PC-3 (cell line): ENCODE results near the gene MRPS27. TPM values are rescaled to one million over a fixed set of nuclear protein-coding genes. Genes with fewer than 3 reads are reported as not detected.

ENCODE experiments used
- ATAC-seq: fragments of 200-7000 bp; cut with Tn5 transposase; 2 replicates; pipeline ENCODE4 v1.9.1; 2020; ENCODE audit warnings: mild to moderate bottlenecking, moderate library complexity
- BruUV-seq: library from RNA; stranded (reverse); fragments of 400-500 nt; replicated peaks from 2 replicates; lab custom pipeline; 2021; lab: Mats Ljungman, UMichigan
- CTCF ChIA-PET: fragments of 300-600 bp; sonication (Branson Sonifier 250); formaldehyde crosslinking; loops from one replicate; lab custom pipeline; 2022; ENCODE audit warnings: antibody characterized with exemption; lab: Charles Lee
- POLR2A ChIA-PET: fragments of 300-600 bp; sonication (Branson Sonifier 250); formaldehyde crosslinking; loops from one replicate; lab custom pipeline; 2022; ENCODE audit warnings: antibody characterized with exemption; ENCODE audit not compliant: unreplicated experiment; lab: Charles Lee
- DNase-seq: peaks from one replicate; pipeline ENCODE4 v3.0.0-alpha.2; 2015
- H2AFZ ChIP-seq: fragments of 300-600 bp; sonication (generic); 2 replicates; pipeline ENCODE4 v1.6.0; 2016; ENCODE audit warnings: antibody characterized with exemption, low read length
- H3F3A ChIP-seq: fragments of 300-600 bp; sonication (generic); one replicate; pipeline ENCODE4 v1.6.0; 2017; ENCODE audit warnings: antibody characterized with exemption, low read length, control low read depth, mild to moderate bottlenecking; ENCODE audit not compliant: unreplicated experiment
- H3K27ac ChIP-seq: fragments of 300-600 bp; sonication (generic); 2 replicates; pipeline ENCODE4 v1.5.1; 2016; ENCODE audit warnings: mild to moderate bottlenecking, low read length
- H3K27me3 ChIP-seq: fragments of 300-600 bp; sonication (generic); 2 replicates; pipeline ENCODE4 v1.6.1; 2016; ENCODE audit warnings: low read length, mixed read lengths
- H3K36me3 ChIP-seq: fragments of 300-600 bp; sonication (generic); 2 replicates; pipeline ENCODE4 v1.6.1; 2016; ENCODE audit warnings: low read depth, mixed run types, low read length, mixed read lengths
- H3K4me1 ChIP-seq: fragments of 300-600 bp; sonication (generic); 2 replicates; pipeline ENCODE4 v1.5.1; 2016; ENCODE audit warnings: low read length; ENCODE audit not compliant: insufficient read depth
- H3K4me2 ChIP-seq: fragments of 300-600 bp; sonication (generic); 2 replicates; pipeline ENCODE4 v1.6.0; 2016; ENCODE audit warnings: low read length
- H3K4me3 ChIP-seq: fragments of 300-600 bp; sonication (generic); 2 replicates; pipeline ENCODE4 v1.5.1; 2016; ENCODE audit warnings: mild to moderate bottlenecking, low read length, mixed read lengths
- H3K79me2 ChIP-seq: fragments of 300-600 bp; sonication (generic); 2 replicates; pipeline ENCODE4 v1.6.1; 2017; ENCODE audit warnings: low read length, mixed read lengths
- H3K9ac ChIP-seq: fragments of 300-600 bp; sonication (generic); 2 replicates; pipeline ENCODE4 v1.6.0; 2016; ENCODE audit warnings: mild to moderate bottlenecking, low read length
- H3K9me2 ChIP-seq: fragments of 300-600 bp; sonication (generic); replicated peaks from 2 replicates; pipeline ENCODE4 v1.6.1; 2016; ENCODE audit warnings: mixed run types, low read length, mixed read lengths
- H3K9me3 ChIP-seq: fragments of 300-600 bp; sonication (generic); 2 replicates; pipeline ENCODE4 v1.6.1; 2016; ENCODE audit warnings: low read length, mixed read lengths
- H4K20me1 ChIP-seq: fragments of 300-600 bp; sonication (generic); 2 replicates; pipeline ENCODE4 v1.6.1; 2016; ENCODE audit warnings: low read length, mixed read lengths
- CTCF ChIP-seq: fragments of 300-600 bp; sonication (generic); conservative IDR thresholded peaks from 2 replicates; pipeline ENCODE4 v1.5.1; 2017; ENCODE audit warnings: antibody characterized with exemption, low read depth, mild to moderate bottlenecking, low read length
- EZH2 ChIP-seq: fragments of 300-600 bp; sonication (generic); IDR thresholded peaks from one replicate; pipeline ENCODE4 v1.6.1; 2017; ENCODE audit warnings: antibody characterized with exemption, mild to moderate bottlenecking, low read length; ENCODE audit not compliant: unreplicated experiment
- EZH2phosphoT487 ChIP-seq: fragments of 300-600 bp; sonication (generic); IDR thresholded peaks from 2 replicates; pipeline ENCODE4 v1.6.1; 2018; ENCODE audit warnings: mild to moderate bottlenecking, antibody characterized with exemption, low read length, borderline replicate concordance
- intact Hi-C: fragments of 100-400 bp; cut with micrococcal nuclease; formaldehyde crosslinking; loops from 2 replicates; pipeline ENCODE4 v1.9.0; 2023
- total RNA-seq: library from RNA; depleted of rRNA; stranded (reverse); fragments of >200 nt; gene quantifications from 2 replicates; pipeline ENCODE4 v1.2.3, GENCODE V29; 2014

MRPS27 gene
- total RNA-seq, 1 experiment from 2014 or later = 59.0 TPM

- intact Hi-C loops = no loop called here
- H3K4me2 ChIP-seq = no peak overlapping the region
- TF ChIP-seq EZH2 = no peak
- TF ChIP-seq CTCF = no peak
- TF ChIP-seq EZH2phosphoT487 = no peak
Measured at GRCh38 chr5:72180925-72181324, 139.1 kb downstream of the MRPS27 start.

GRCh38 chr5:72179816-72180440, 140.1 kb downstream of the MRPS27 start:
- peak; percentile 19 for DNase-seq
- TF ChIP-seq EZH2phosphoT487 (no peak), CTCF (no peak), EZH2 (no peak)
- H3K79me2 ChIP-seq = no peaks in the 10 kb centered on the region
- ATAC-seq = peak; percentile 41
- H3K4me2 ChIP-seq = peak overlapping the region; percentile 79
- H3K27ac ChIP-seq = peak overlapping the region; percentile 77
- intact Hi-C loops = no loop called here
- H3K36me3 ChIP-seq = no peaks in the 10 kb centered on the region
- POLR2A ChIA-PET = no interaction called here
- BruUV-seq = TSS peak; percentile 50
- CTCF ChIA-PET = no interaction called here
- 0 out of 2 replicates have a peak overlapping the region, but pooled peaks have one; percentile 41 for H3K9ac ChIP-seq
- no peaks in the 10 kb centered on the region for H3F3A ChIP-seq
- no peaks in the 10 kb centered on the region for H4K20me1 ChIP-seq
- no peaks in the 10 kb centered on the region for H3K9me3 ChIP-seq
- H3K27me3 ChIP-seq = no peaks in the 10 kb centered on the region
- H3K4me1 ChIP-seq = peaks cover 19% of the 10 kb centered on the region
- peak overlapping the region; percentile 66 for H2AFZ ChIP-seq
- H3K4me3 ChIP-seq = peak overlapping the region; percentile 39
- H3K9me2 ChIP-seq = no peaks in the 10 kb centered on the region

More at GRCh38 chr5:72180925-72181324, 139.1 kb downstream of the MRPS27 start:
- POLR2A ChIA-PET = no interaction called here
- Histone ChIP-seq H3K27me3 (no peaks in the 10 kb centered on the region), H3K9me2 (no peaks in the 10 kb centered on the region), H3K27ac (no peak overlapping the region), H3K9me3 (no peaks in the 10 kb centered on the region), H3F3A (no peaks in the 10 kb centered on the region), H3K4me3 (no peak overlapping the region), H2AFZ (no peak overlapping the region), H4K20me1 (no peaks in the 10 kb centered on the region), H3K4me1 (peaks cover 19% of the 10 kb centered on the region), H3K36me3 (no peaks in the 10 kb centered on the region), H3K9ac (no peak overlapping the region), H3K79me2 (no peaks in the 10 kb centered on the region)
- ATAC-seq (no peak), DNase-seq (no peak)
- CTCF ChIA-PET = interaction anchor here (0.6 kb wide), 1 partner anchor 48 kb away, joined by 4 read pairs; no protein-coding TSS in a partner anchor
- BruUV-seq = no TSS peak
